ENCODE data around the gene CLCN3. TPM values are rescaled to one million over a fixed set of nuclear protein-coding genes. Genes with fewer than 3 reads are reported as not detected.
"Not testable (repeated sequence)": the region's sequence is repeated elsewhere in the genome, so short reads cannot be mapped to it uniquely, and the experiment has no call there.

The CLCN3 gene
- polyA plus RNA-seq, 1 donor, result 64.6 TPM

GRCh38 chr4:169615467-169616106 is 4.8 kb upstream of the CLCN3 start:
- DNase-seq, result no peak

GRCh38 chr4:169616846-169617245 is 3.5 kb upstream of the CLCN3 start:
- no peak for DNase-seq

GRCh38 chr4:169617306-169617705 is 3.1 kb upstream of the CLCN3 start:
- no peak for DNase-seq

- DNase-seq, result no peak
These were observed 2.1 kb upstream of the CLCN3 start for GRCh38 chr4:169618286-169618685.

- DNase-seq, result no peak
These were observed 1.4 kb upstream of the CLCN3 start for GRCh38 chr4:169618986-169619385.

GRCh38 chr4:169619518-169619957 is 840 bp upstream of the CLCN3 start:
- no peak for DNase-seq

- DNase-seq, result no peak
These were observed 486 bp downstream of the CLCN3 start for GRCh38 chr4:169620880-169621248.

GRCh38 chr4:169621731-169622492 is 1.5 kb downstream of the CLCN3 start:
- no peak for DNase-seq

GRCh38 chr4:169622566-169622965 is 2.2 kb downstream of the CLCN3 start:
- DNase-seq, result no peak

GRCh38 chr4:169624012-169624411 is 3.6 kb downstream of the CLCN3 start:
- not testable (repeated sequence) for DNase-seq

- DNase-seq, result no peak
These were observed 5.5 kb downstream of the CLCN3 start for GRCh38 chr4:169625886-169626285.

- DNase-seq, result no peak
These were observed 6.2 kb downstream of the CLCN3 start for GRCh38 chr4:169626331-169627282.

GRCh38 chr4:169627307-169627706 is 6.9 kb downstream of the CLCN3 start:
- DNase-seq, result no peak

GRCh38 chr4:169628579-169628978 is 8.2 kb downstream of the CLCN3 start:
- DNase-seq, result no peak

GRCh38 chr4:169630069-169630468 is 9.7 kb downstream of the CLCN3 start:
- no peak for DNase-seq

- no peak for DNase-seq
These were observed 12.5 kb downstream of the CLCN3 start for GRCh38 chr4:169632896-169633295.

GRCh38 chr4:169634975-169635374 is 14.6 kb downstream of the CLCN3 start:
- no peak for DNase-seq

- no peak for DNase-seq
These were observed 20.0 kb downstream of the CLCN3 start for GRCh38 chr4:169640261-169640870.

GRCh38 chr4:169644802-169645201 is 24.4 kb downstream of the CLCN3 start:
- DNase-seq, result no peak

GRCh38 chr4:169645627-169646026 is 25.2 kb downstream of the CLCN3 start:
- DNase-seq, result no peak

GRCh38 chr4:169649545-169650226 is 29.3 kb downstream of the CLCN3 start:
- DNase-seq, result no peak

Measured in left kidney (tissue), 2 donors.